HepG2 (cell line): ENCODE data around the gene WDR45B. TPM values are rescaled to one million over a fixed set of nuclear protein-coding genes. Genes with fewer than 3 reads are reported as not detected.

ENCODE experiments used
- ATF4 ChIP-seq, 2 experiments: fragments of 450-650 bp in 1 of 2; sonication (generic) in 1 of 2; formaldehyde crosslinking; IDR thresholded peaks; 2 replicates each; pipeline versions ENCODE4 v1.5.0 to v1.8.0; 2020 to 2022; ENCODE audit warnings: mild to moderate bottlenecking in 1 of 2, missing genetic modification reagents in 1 of 2
- BRCA1 ChIP-seq: sonication (generic); formaldehyde crosslinking; IDR thresholded peaks from 2 replicates; pipeline ENCODE4 v1.4.0; 2020; ENCODE audit warnings: missing genetic modification reagents
- CHD4 ChIP-seq: fragments of 200-600 bp; sonication (generic); IDR thresholded peaks from 2 replicates; pipeline ENCODE4 v1.7.0; 2017; ENCODE audit warnings: mild to moderate bottlenecking, low read length, borderline replicate concordance
- DNMT3B ChIP-seq: conservative IDR thresholded peaks from 2 replicates; pipeline ENCODE4 v1.6.1; 2016; ENCODE audit warnings: missing biosample characterization, control low read depth
- ETV6 ChIP-seq: sonication (generic); formaldehyde crosslinking; conservative IDR thresholded peaks from 2 replicates; pipeline ENCODE4 v1.4.0; 2020; ENCODE audit warnings: missing genetic modification reagents
- FUBP1 ChIP-seq: sonication (generic); formaldehyde crosslinking; IDR thresholded peaks from 2 replicates; pipeline ENCODE4 v1.5.1; 2020; ENCODE audit warnings: missing genetic modification reagents, mild to moderate bottlenecking, borderline replicate concordance
- MXD3 ChIP-seq: IDR thresholded peaks from 2 replicates; pipeline ENCODE4 v1.6.1; 2016; ENCODE audit warnings: mild to moderate bottlenecking, missing biosample characterization, missing genetic modification reagents
- NBN ChIP-seq: fragments of 450-650 bp; conservative IDR thresholded peaks from 2 replicates; pipeline ENCODE4 v1.6.1; 2017
- PHF21A ChIP-seq: sonication (generic); formaldehyde crosslinking; IDR thresholded peaks from 2 replicates; pipeline ENCODE4 v1.5.0; 2020; ENCODE audit warnings: mild to moderate bottlenecking, missing genetic modification reagents
- PITX1 ChIP-seq: sonication (generic); formaldehyde crosslinking; IDR thresholded peaks from 2 replicates; pipeline ENCODE4 v1.5.1; 2020; ENCODE audit warnings: mild to moderate bottlenecking, missing genetic modification reagents
- POGZ ChIP-seq: sonication (generic); formaldehyde crosslinking; IDR thresholded peaks from 2 replicates; pipeline ENCODE4 v1.4.0; 2020; ENCODE audit warnings: mild to moderate bottlenecking, missing genetic modification reagents
- RFX5 ChIP-seq: IDR thresholded peaks from 2 replicates; pipeline ENCODE4 v1.6.1; 2011; ENCODE audit warnings: low read depth, low read length, improper control_type of control experiment
- SMARCE1 ChIP-seq: fragments of 450-650 bp; IDR thresholded peaks from 2 replicates; pipeline ENCODE4 v1.6.1; 2017; ENCODE audit warnings: borderline replicate concordance
- SP2 ChIP-seq: sonication (generic); formaldehyde crosslinking; IDR thresholded peaks from 2 replicates; pipeline ENCODE4 v1.5.1; 2020; ENCODE audit warnings: mild to moderate bottlenecking, missing genetic modification reagents
- THAP11 ChIP-seq: IDR thresholded peaks from 2 replicates; pipeline ENCODE4 v1.6.1; 2016; ENCODE audit warnings: missing biosample characterization, missing genetic modification reagents
- ZNF33B ChIP-seq: sonication (generic); formaldehyde crosslinking; IDR thresholded peaks from 2 replicates; pipeline ENCODE4 v1.5.1; 2020; ENCODE audit warnings: mild to moderate bottlenecking, missing genetic modification reagents
- ZNF431 ChIP-seq: sonication (generic); formaldehyde crosslinking; IDR thresholded peaks from 2 replicates; pipeline ENCODE4 v1.9.0; 2022; ENCODE audit warnings: missing genetic modification reagents, low read depth, mild to moderate bottlenecking, borderline replicate concordance
- ZNF441 ChIP-seq: sonication (generic); formaldehyde crosslinking; IDR thresholded peaks from 2 replicates; pipeline ENCODE4 v1.7.0; 2021; ENCODE audit warnings: missing genetic modification reagents, borderline replicate concordance
- ZNF556 ChIP-seq: sonication (generic); formaldehyde crosslinking; IDR thresholded peaks from 2 replicates; pipeline ENCODE4 v1.4.0; 2020; ENCODE audit warnings: mild to moderate bottlenecking, missing genetic modification reagents, borderline replicate concordance
- polyA plus RNA-seq, 8 experiments: library from polyadenylated mRNA; depleted of rRNA in 3 of 8; stranded (reverse) in 7 of 8; unstranded in 1 of 8; fragments of >200 nt; fragmentation: Illumina TruSeq in 4 of 8; extraction: Trizol in 4 of 8; gene quantifications; 2 replicates each; pipeline versions ENCODE4 v1.2.1 to v1.2.3, GENCODE V29; 2011 to 2016; ENCODE audit warnings: low read depth in 4 of 8, missing spikeins in 1 of 8, mixed read lengths in 1 of 8; ENCODE audit not compliant: insufficient read depth in 1 of 8
- total RNA-seq, 5 experiments: library from RNA; depleted of rRNA; stranded (reverse); fragments of >200 nt; fragmentation: Illumina TruSeq; extraction: Trizol; gene quantifications; 2 replicates each; pipeline ENCODE4 v1.2.3, GENCODE V29; 2016; ENCODE audit warnings: low read depth in 1 of 5
- TF ChIP-seq, protein P1 (sequence below): sonication (generic); formaldehyde crosslinking; IDR thresholded peaks from 2 replicates; pipeline ENCODE4 v1.5.0; 2020; ENCODE audit warnings: mild to moderate bottlenecking, low read depth, missing genetic modification reagents, borderline replicate concordance
- TF ChIP-seq, protein P2 (sequence below): sonication (generic); formaldehyde crosslinking; IDR thresholded peaks from 2 replicates; pipeline ENCODE4 v1.5.0; 2020; ENCODE audit warnings: missing genetic modification reagents
- TF ChIP-seq, protein P3 (sequence below): sonication (generic); formaldehyde crosslinking; IDR thresholded peaks from 2 replicates; pipeline ENCODE4 v1.8.0; 2022; ENCODE audit warnings: missing genetic modification reagents, mild to moderate bottlenecking, inconsistent platforms, borderline replicate concordance

Gene WDR45B
- total and polyA plus RNA-seq, 2 of the 13 experiments (the other 11 are each of a cell fraction or from before 2014, with no cell fraction given): 86.2 to 155 TPM

- TF ChIP-seq RFX5: no peak
- peak; percentile 94 for TF ChIP-seq ETV6 (CRISPR knock-in tag)
- no peak for TF ChIP-seq DNMT3B (CRISPR knock-in tag)
- TF ChIP-seq NBN: no peak
- TF ChIP-seq ZNF33B: no peak
- TF ChIP-seq FUBP1 (CRISPR knock-in tag): no peak
- peak; percentile 25; the same call in 1 of the 2 replicates for TF ChIP-seq PITX1 (CRISPR knock-in tag)
- TF ChIP-seq MXD3 (CRISPR knock-in tag): peak; percentile 87
- TF ChIP-seq CHD4: no peak
- TF ChIP-seq THAP11: peak; percentile 93
- TF ChIP-seq PHF21A (CRISPR knock-in tag): peak; percentile 73
- TF ChIP-seq, protein P1, sequence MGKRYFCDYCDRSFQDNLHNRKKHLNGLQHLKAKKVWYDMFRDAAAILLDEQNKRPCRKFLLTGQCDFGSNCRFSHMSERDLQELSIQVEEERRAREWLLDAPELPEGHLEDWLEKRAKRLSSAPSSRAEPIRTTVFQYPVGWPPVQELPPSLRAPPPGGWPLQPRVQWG (CRISPR knock-in tag): no peak
- TF ChIP-seq SP2 (CRISPR knock-in tag): peak; percentile 67
- peak; percentile 74; the same call in 1 of the 2 replicates for TF ChIP-seq POGZ (CRISPR knock-in tag)
- TF ChIP-seq, protein P2, sequence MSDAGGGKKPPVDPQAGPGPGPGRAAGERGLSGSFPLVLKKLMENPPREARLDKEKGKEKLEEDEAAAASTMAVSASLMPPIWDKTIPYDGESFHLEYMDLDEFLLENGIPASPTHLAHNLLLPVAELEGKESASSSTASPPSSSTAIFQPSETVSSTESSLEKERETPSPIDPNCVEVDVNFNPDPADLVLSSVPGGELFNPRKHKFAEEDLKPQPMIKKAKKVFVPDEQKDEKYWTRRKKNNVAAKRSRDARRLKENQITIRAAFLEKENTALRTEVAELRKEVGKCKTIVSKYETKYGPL (CRISPR knock-in tag): no peak; the same call in 1 of the 2 replicates
- TF ChIP-seq SMARCE1: no peak
- peak; percentile 94 for TF ChIP-seq ZNF431
- TF ChIP-seq BRCA1: no peak
- TF ChIP-seq ZNF556: no peak; the same call in 1 of the 2 replicates
- 0 out of 2 replicates have a peak, but pooled peaks have one; percentile 20 for TF ChIP-seq ZNF441 (CRISPR knock-in tag)
- TF ChIP-seq ATF4 (CRISPR knock-in tag; IDR thresholded peaks at IDR 0.05): 0 out of 4 replicates have a peak, but pooled peaks of 1 of the 2 experiments have one; percentile 53
- TF ChIP-seq, protein P3, sequence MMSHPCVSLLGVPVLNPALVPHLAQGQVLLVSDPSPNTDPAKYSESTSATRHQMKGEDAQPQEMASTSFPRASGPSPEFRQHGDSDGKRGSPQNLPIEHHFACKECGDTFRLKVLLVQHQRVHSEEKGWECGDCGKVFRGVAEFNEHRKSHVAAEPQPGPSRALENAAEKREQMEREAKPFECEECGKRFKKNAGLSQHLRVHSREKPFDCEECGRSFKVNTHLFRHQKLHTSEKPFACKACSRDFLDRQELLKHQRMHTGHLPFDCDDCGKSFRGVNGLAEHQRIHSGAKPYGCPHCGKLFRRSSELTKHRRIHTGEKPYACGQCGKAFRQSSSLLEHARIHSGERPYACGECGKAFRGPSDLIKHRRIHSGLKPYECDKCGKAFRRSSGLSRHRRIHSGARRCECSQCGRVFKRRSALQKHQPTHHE (CRISPR knock-in tag): peak; percentile 76; the same call in 1 of the 2 replicates
These were observed at the start of gene WDR45B (continued) for GRCh38 chr17:82648165-82648668.
